Gastrocnemius medialis (tissue), 4 donors: Measurements from ENCODE around the gene CSTB.

Experiments used
- POLR2A ChIP-seq, 2 donors: fragments of 450-650 bp; IDR thresholded peaks; one replicate each; pipeline ENCODE4 v1.6.1; 2017; ENCODE audit warnings: antibody characterized with exemption in 2 of 2, mild to moderate bottlenecking in 2 of 2, moderate library complexity in 2 of 2
- TF ChIP-seq, protein P1 (sequence below), 5 experiments: fragments of 450-650 bp in 3 of 5; fragments of 200-600 bp in 2 of 5; sonication (generic) in 2 of 5; IDR thresholded peaks in 4 of 5; conservative IDR thresholded peaks in 1 of 5; 1 replicate in 4 of 5; 2 replicates in 1 of 5; pipeline ENCODE4 v1.5.1; 2016 to 2019; ENCODE audit warnings: antibody characterized with exemption in 5 of 5, mild to moderate bottlenecking in 3 of 5, moderate library complexity in 3 of 5

DNA sequence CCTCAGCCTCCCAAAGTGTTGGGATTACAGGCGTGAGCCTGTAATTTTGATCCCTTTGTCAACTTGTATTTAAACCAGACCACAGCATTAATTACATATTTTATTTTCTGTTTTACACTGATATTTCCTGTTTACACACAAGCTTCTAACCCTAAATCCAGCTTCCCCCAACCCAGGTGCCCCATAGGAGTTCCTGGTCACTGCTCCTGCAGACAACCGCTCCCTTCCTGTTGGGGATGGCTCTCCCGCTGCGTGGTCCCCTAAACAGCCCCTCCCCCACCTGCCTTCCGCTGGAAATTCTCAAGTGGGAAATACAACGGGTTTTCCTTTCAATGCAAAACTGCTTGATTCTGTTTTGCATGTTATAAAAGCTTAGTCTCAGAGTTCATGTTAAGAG is 3.7 kb downstream of the CSTB start:
- TF ChIP-seq, protein P1, sequence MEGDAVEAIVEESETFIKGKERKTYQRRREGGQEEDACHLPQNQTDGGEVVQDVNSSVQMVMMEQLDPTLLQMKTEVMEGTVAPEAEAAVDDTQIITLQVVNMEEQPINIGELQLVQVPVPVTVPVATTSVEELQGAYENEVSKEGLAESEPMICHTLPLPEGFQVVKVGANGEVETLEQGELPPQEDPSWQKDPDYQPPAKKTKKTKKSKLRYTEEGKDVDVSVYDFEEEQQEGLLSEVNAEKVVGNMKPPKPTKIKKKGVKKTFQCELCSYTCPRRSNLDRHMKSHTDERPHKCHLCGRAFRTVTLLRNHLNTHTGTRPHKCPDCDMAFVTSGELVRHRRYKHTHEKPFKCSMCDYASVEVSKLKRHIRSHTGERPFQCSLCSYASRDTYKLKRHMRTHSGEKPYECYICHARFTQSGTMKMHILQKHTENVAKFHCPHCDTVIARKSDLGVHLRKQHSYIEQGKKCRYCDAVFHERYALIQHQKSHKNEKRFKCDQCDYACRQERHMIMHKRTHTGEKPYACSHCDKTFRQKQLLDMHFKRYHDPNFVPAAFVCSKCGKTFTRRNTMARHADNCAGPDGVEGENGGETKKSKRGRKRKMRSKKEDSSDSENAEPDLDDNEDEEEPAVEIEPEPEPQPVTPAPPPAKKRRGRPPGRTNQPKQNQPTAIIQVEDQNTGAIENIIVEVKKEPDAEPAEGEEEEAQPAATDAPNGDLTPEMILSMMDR (IDR thresholded peaks at IDR 0.05 in 4 of 5, conservative IDR thresholded peaks at IDR 0.05 in 1 of 5), result no peak
- TF ChIP-seq POLR2A (IDR thresholded peaks at IDR 0.05), result no peak
